Measurements from ENCODE around the gene OR10A6.

The OR10A6 gene

DNA sequence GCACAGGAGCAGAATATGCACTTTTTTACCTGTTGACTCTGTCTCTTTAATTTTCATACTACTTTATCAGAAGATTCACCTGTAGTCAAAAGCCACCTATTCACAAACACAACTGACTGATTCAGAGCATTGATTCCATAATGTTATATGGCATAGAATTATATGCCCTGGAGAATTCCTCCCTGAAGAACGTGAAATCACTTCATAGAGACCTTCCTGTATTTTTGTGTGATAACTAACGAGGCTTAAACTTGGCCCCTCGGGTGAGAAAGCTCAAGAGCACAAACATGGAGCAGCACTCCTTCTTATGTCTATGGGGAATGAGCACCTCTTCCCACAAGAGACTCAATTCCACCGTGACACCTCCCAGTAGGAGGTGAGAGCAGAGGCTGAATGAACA is at the start of gene OR10A6:
TSS of gene OR10A6 (minus strand) at position 101 of the 400 bp plus-strand sequence. CDS start 2,606 bp downstream, outside the sequence.
- DNase-seq (ENCODE audit: low read depth in 2 of 2, low spot score in 1 of 2) = no peak

DNA sequence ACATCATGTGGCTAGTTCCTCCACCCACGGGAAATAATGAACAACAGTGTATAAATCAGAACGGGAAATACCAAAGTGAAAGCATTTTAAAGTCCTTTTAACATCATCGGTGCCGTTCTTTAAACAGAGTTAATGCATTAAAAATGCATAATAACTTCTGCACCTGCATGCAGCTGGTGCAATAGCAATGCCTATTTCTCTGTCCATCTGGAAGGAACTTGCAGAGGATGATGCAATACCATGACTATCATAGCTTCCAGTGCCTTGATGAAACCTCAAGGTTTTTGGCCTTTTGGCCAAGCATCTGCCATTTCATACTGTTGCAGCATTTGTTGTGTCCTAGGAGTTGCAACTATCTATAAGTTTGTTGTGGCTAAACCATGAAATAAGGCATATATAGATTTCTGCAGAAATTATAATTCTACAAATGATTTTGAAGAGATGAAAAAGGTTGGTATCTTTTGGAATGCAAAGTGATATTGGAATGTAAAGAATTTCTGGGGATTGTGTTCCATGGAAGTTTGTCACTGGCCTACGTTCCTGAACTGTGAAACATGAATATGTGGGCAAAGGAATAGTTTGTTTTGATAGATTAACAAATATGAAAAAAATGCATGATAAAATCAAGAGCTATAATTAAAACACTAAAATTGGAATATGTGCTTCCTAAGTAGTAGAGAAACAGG is 46.3 kb upstream of the OR10A6 start:
- no peak for DNase-seq (ENCODE audit: low read depth in 2 of 2, low spot score in 1 of 2)

- no peak for DNase-seq (ENCODE audit: low read depth in 2 of 2, low spot score in 1 of 2)
These were observed 43.6 kb upstream of the OR10A6 start for GRCh38 chr11:7974668-7975067.

DNA sequence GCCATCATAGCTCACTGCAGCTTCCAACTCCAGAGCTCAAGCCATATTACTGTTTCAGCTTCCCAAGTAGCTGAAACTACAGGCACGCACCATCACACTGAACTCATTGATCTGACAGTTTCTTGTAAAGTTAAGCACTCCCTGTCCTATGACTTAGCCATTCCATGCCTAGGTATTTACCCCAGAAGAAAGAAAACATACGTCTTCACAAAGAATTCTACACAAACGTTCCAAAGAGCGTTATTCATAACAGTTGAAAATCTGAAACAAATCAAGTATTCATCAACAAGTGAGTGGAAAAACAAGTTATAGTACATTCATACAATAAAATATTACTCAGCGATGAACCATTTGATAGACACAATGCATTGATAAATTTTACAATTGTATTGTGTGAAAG is 41.9 kb upstream of the OR10A6 start:
- DNase-seq (ENCODE audit: low read depth in 2 of 2, low spot score in 1 of 2) = no peak

DNA sequence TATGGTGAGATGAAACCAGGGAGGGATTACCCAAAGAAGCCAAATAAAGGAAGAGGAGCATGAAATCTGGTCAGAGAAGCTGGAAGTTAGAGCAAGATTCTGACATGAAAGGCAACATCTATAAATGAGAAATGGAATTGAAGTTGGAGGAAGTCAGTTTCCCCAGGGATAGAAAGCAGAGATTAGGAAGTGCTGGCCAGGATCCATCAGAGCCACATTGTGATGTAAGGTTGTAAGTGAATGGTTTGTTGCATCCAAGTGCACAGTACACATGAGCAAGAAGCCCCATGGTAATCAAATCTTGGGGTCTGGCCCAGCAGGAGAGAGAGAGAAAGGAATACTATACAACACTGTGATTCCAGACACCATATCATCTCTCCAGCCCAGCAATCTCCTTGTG is 40.8 kb upstream of the OR10A6 start:
- DNase-seq (ENCODE audit: low read depth in 2 of 2, low spot score in 1 of 2) = no peak

GRCh38 chr11:7969756-7970646 is 38.9 kb upstream of the OR10A6 start:
- no peak for DNase-seq (ENCODE audit: low read depth in 2 of 2, low spot score in 1 of 2)

- no peak for DNase-seq (ENCODE audit: low read depth in 2 of 2, low spot score in 1 of 2)
These were observed 37.6 kb upstream of the OR10A6 start for GRCh38 chr11:7968686-7969085.

- DNase-seq (ENCODE audit: low read depth in 2 of 2, low spot score in 1 of 2) = no peak
These were observed 36.8 kb upstream of the OR10A6 start for GRCh38 chr11:7967826-7968225.

GRCh38 chr11:7967097-7967496 is 36.0 kb upstream of the OR10A6 start:
- DNase-seq (ENCODE audit: low read depth in 2 of 2, low spot score in 1 of 2) = no peak

GRCh38 chr11:7965386-7965785 is 34.3 kb upstream of the OR10A6 start, which contains the start of gene NLRP10:
Gene NLRP10 (minus strand): TSS chr11:7965447. CDS start chr11:7963495, 1,952 bp downstream.
- DNase-seq (ENCODE audit: low read depth in 2 of 2, low spot score in 1 of 2) = no peak

DNA sequence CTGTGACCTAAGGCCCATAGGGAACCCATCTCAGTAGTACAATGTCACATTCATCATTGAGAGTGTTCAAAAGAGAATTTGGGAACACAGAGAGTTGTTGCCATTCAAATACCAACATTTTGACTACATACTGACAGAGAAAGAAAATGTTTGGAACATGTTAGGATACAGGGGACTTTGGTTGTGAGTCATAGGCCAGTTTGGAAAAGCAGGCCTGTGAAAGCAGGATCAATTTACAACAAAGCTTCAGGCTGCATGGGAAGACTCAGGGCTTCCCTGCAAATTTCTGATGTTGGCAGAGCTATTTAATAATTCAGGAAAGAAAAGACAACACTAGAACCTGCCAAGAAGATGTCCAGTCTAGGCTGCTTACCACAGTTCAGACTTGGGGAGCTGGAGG is 33.8 kb upstream of the OR10A6 start:
- no peak for DNase-seq (ENCODE audit: low read depth in 2 of 2, low spot score in 1 of 2)

GRCh38 chr11:7964261-7964660 is 33.2 kb upstream of the OR10A6 start:
- DNase-seq (ENCODE audit: low read depth in 2 of 2, low spot score in 1 of 2) = no peak

- no peak for DNase-seq (ENCODE audit: low read depth in 2 of 2, low spot score in 1 of 2)
These were observed 24.1 kb upstream of the OR10A6 start for GRCh38 chr11:7955191-7955590.

GRCh38 chr11:7949934-7950333 is 18.9 kb upstream of the OR10A6 start:
- no peak for DNase-seq (ENCODE audit: low read depth in 2 of 2, low spot score in 1 of 2)

GRCh38 chr11:7944123-7944522 is 13.1 kb upstream of the OR10A6 start:
- DNase-seq (ENCODE audit: low read depth in 2 of 2, low spot score in 1 of 2) = no peak

DNA sequence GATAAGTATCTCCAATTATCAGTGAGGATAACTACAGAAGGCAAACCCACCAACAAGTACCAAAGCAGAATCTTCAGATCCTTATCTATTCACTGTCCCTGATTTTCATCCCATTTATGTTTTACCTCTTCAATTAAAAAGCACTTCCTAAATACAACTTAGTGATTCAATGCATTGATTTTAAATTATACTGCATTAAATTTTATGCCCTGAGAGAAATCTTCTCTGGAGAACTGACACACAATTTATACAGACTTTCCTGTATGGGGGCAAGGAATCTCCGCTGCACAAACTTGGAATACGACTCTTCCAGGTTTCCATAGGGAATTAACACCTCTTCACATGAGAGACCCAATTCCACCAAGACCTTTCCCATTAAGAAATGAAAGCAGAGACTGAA is 10.5 kb upstream of the OR10A6 start, which contains the start of gene OR10A3:
TSS of gene OR10A3 (minus strand) at position 101 of the 400 bp plus-strand sequence. CDS start 2,188 bp downstream, outside the sequence.
- DNase-seq (ENCODE audit: low read depth in 2 of 2, low spot score in 1 of 2) = no peak

DNA sequence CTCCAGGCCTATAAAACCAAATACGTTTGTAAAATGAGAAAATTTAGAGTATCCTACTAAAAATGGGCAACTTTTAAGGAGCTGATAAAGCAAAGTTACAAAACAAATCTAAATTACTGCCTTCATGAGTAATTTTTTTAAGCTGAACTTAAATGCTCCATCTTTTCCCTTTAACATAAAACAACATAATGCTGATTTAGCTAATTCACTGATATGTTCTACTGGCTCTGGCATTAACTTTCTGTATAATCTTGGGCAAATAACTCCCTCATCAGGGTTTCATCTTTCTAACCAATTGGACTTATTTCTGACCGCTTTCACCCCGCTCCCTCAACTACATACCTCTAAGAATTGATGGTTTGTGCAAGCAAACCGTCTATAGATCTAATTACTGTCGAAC is 10.1 kb upstream of the OR10A6 start:
- DNase-seq (ENCODE audit: low read depth in 2 of 2, low spot score in 1 of 2) = no peak

GRCh38 chr11:7936615-7937014 is 5.5 kb upstream of the OR10A6 start:
- DNase-seq (ENCODE audit: low read depth in 2 of 2, low spot score in 1 of 2) = no peak

GRCh38 chr11:7927635-7928034 is 3.4 kb downstream of the OR10A6 start:
- DNase-seq (ENCODE audit: low read depth in 2 of 2, low spot score in 1 of 2) = no peak

- no peak for DNase-seq (ENCODE audit: low read depth in 2 of 2, low spot score in 1 of 2)
These were observed 6.5 kb downstream of the OR10A6 start for GRCh38 chr11:7924536-7924935.

DNA sequence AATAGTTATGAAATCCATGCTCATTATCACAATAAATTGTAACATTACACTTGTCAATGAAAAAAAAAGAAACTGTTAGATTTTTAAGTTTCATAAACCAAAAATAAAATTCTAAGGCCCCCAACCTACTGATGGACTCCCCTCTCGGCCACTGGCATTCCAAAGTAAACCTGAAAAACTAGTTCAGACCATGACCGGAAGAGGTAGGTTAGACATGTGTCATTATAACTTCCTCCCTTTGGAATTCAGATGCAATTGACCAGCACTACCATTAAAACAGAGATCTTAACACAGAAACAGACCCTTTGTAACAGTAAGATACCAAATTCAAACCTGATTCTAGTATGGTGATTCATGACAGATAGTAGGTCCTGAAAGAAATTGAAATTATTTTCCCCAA is 12.9 kb downstream of the OR10A6 start:
- no peak for DNase-seq (ENCODE audit: low read depth in 2 of 2, low spot score in 1 of 2)

DNA sequence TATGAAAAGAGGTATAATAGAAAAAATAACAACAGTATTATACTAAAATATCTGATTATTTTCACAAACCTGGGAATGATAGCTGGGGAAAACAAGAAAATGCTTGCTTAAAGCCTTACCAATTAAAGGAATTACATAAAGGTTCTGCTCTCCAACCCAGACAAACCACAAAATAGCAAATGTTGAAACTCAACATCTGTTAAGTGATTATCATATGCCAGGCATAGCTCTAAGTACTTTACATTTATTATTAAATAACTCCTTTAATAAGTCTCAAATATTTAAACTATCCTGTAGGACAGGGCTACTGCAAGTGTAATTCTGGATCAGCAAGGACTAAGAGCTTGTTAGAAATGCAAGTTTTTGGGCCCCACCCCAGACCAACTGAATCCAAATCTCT is 20.1 kb downstream of the OR10A6 start:
- DNase-seq (ENCODE audit: low read depth in 2 of 2, low spot score in 1 of 2) = no peak

All from stimulated activated CD8-positive, alpha-beta memory T cell treated with anti-CD3 and anti-CD28 coated beads, Interleukin-4, amount 100 ng/mL, for 1 hour (primary cell).